HG02884 (cell line): ENCODE data around the gene FCAMR.

ENCODE experiments used
- ATAC-seq: cut with Tn5 transposase; IDR thresholded peaks from one replicate; pipeline ENCODE4 v1.9.1; 2021; ENCODE audit warnings: mild to moderate bottlenecking, moderate library complexity; ENCODE audit not compliant: unreplicated experiment

The FCAMR gene

GRCh38 chr1:206960676-206961386, 9.4 kb downstream of the FCAMR start:
- no peak for ATAC-seq

- ATAC-seq = no peak
Observed at GRCh38 chr1:206958144-206958543, 12.1 kb downstream of the FCAMR start.

GRCh38 chr1:206957639-206958038, 12.6 kb downstream of the FCAMR start:
- ATAC-seq = no peak

- ATAC-seq = peak; percentile 48
Observed at GRCh38 chr1:206955476-206956451, 14.5 kb downstream of the FCAMR start.

- no peak for ATAC-seq
Observed at GRCh38 chr1:206954459-206955342, 15.6 kb downstream of the FCAMR start.

- no peak for ATAC-seq
Observed at GRCh38 chr1:206953626-206954025, 16.6 kb downstream of the FCAMR start.

GRCh38 chr1:206953126-206953525, 17.1 kb downstream of the FCAMR start:
- no peak for ATAC-seq

GRCh38 chr1:206952171-206952570, 18.1 kb downstream of the FCAMR start:
- no peak for ATAC-seq

GRCh38 chr1:206951318-206952100, 18.8 kb downstream of the FCAMR start:
- no peak for ATAC-seq

- ATAC-seq = no peak
Observed at GRCh38 chr1:206949641-206950040, 20.6 kb downstream of the FCAMR start.

- no peak for ATAC-seq
Observed at GRCh38 chr1:206949208-206949607, 21.1 kb downstream of the FCAMR start.

- ATAC-seq = no peak
Observed at GRCh38 chr1:206947255-206947654, 23.0 kb downstream of the FCAMR start.

- no peak for ATAC-seq
Observed at GRCh38 chr1:206946261-206946660, 24.0 kb downstream of the FCAMR start, which contains the start of gene PIGR. PIGR (minus strand) TSS chr1:206946466; CDS start chr1:206940531, 5,935 bp downstream.

GRCh38 chr1:206945779-206946178, 24.5 kb downstream of the FCAMR start:
- ATAC-seq = no peak

- ATAC-seq = no peak
Observed at GRCh38 chr1:206944703-206945102, 25.6 kb downstream of the FCAMR start.

GRCh38 chr1:206941766-206942418, 28.4 kb downstream of the FCAMR start:
- ATAC-seq = no peak

- no peak for ATAC-seq
Observed at GRCh38 chr1:206940588-206940936, 29.7 kb downstream of the FCAMR start.

- no peak for ATAC-seq
Observed at GRCh38 chr1:206939841-206940587, 30.2 kb downstream of the FCAMR start.

- ATAC-seq = no peak
Observed at GRCh38 chr1:206939131-206939530, 31.1 kb downstream of the FCAMR start.
